AG04449 (cell line): ENCODE measurements around the gene MRLN.
"Not testable (repeated sequence)": the region's sequence is repeated elsewhere in the genome, so short reads cannot be mapped to it uniquely, and the experiment has no call there.

Source experiments
- CTCF ChIA-PET: fragments of 350-600 bp; formaldehyde crosslinking; extraction: SDS; loops from one replicate; lab custom pipeline; 2021; ENCODE audit warnings: antibody characterized with exemption; lab: Yijun Ruan, JAX
- POLR2A ChIA-PET: fragments of 400-600, 350-600 bp; formaldehyde crosslinking; extraction: SDS; loops from one replicate; lab custom pipeline; 2020; ENCODE audit warnings: antibody characterized with exemption, inconsistent platforms; lab: Yijun Ruan, JAX
- DNase-seq: peaks from one replicate; pipeline ENCODE4 v3.0.0-alpha.2; 2010; ENCODE audit warnings: low read depth, low spot score
- H3K4me3 ChIP-seq: 2 replicates; pipeline ENCODE4 v1.5.1; 2011; ENCODE audit warnings: low read depth, mild to moderate bottlenecking, control low read depth, low read length
- TF ChIP-seq, protein P1 (sequence below): IDR thresholded peaks from one replicate; pipeline ENCODE4 v1.5.1; 2011; ENCODE audit warnings: mild to moderate bottlenecking, moderate library complexity, low read length, control low read depth, inconsistent platforms; ENCODE audit not compliant: insufficient read depth; ENCODE audit errors: missing control alignments

Gene MRLN

DNA sequence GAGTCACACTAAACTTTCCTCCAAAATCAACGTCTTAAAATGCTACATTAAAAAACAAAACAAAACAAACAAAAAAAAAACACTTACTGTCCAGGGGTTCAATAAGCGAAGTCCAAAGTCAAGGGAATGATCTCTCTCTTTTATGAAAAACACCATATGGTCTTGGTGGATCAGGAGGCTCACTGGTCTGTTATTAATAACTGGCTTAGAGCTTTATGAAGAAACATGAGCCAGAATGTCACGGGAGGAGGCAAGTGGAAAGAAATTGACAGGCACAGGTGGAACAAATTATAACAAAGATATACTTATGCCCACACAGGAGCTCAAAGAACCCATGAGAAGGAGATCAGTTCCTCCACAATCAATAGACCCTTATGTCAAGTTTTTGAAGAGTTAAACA, at the start of gene MRLN:
MRLN (minus strand) TSS at position 189 of the 400 bp plus-strand sequence.
- H3K4me3 ChIP-seq: no peak within 1 kb of the TSS
- no peak for DNase-seq
- ChIA-PET POLR2A (no interaction called here), CTCF (no interaction called here)
- TF ChIP-seq, protein P1, sequence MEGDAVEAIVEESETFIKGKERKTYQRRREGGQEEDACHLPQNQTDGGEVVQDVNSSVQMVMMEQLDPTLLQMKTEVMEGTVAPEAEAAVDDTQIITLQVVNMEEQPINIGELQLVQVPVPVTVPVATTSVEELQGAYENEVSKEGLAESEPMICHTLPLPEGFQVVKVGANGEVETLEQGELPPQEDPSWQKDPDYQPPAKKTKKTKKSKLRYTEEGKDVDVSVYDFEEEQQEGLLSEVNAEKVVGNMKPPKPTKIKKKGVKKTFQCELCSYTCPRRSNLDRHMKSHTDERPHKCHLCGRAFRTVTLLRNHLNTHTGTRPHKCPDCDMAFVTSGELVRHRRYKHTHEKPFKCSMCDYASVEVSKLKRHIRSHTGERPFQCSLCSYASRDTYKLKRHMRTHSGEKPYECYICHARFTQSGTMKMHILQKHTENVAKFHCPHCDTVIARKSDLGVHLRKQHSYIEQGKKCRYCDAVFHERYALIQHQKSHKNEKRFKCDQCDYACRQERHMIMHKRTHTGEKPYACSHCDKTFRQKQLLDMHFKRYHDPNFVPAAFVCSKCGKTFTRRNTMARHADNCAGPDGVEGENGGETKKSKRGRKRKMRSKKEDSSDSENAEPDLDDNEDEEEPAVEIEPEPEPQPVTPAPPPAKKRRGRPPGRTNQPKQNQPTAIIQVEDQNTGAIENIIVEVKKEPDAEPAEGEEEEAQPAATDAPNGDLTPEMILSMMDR: no peak

DNA sequence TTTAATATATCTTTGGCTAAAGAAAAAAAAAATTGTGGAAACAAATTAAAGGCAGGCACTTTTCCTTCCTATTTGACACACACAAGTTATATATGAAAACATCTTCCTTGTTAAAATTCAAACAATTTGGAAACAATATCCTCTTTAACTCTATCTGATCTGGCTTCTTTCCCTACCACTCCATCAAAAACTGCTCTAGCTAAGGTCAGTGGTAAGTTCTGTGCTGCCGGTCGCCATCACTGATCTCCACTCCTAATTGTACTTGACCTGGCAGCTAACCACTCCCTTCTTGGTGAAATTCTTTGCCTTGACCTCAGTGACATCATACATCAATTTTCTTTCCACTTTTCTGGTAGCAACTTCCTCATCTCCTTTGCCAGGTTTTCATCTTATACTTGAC, 47.9 kb upstream of the MRLN start:
- ChIA-PET CTCF (interaction anchor here (1.1 to 1.5 kb wide), 2 partner anchors 30 to 178 kb away, joined by 3 read pairs; no protein-coding TSS in a partner anchor), POLR2A (no interaction called here)
- no peak for DNase-seq
- TF ChIP-seq, protein P1: no peak
- H3K4me3 ChIP-seq: no peak overlapping the region

DNA sequence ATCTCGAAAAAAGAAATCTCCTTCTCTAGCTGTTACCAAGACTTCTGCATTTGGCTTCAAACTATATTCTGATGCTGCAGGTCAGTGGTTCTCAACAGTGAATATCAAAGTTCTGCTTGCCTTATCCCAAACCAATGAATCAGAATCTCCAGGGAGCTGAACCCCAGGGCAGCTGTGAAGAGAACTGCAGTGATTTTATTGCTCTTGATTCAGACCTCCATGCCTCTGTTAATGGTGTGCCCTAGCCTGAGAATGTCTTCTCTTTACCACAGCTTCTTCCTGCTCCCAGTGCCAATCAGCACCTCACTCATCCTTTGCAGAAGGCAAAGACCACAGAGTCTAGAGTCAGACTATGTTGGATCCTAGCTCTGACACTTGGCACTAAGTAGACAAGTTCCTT, 46.2 kb upstream of the MRLN start:
- TF ChIP-seq, protein P1: no peak
- no peak for DNase-seq
- H3K4me3 ChIP-seq: no peak overlapping the region
- ChIA-PET POLR2A (no interaction called here), CTCF (interaction anchor here (1.8 kb wide), 1 partner anchor 173 kb away, joined by 6 read pairs; no protein-coding TSS in a partner anchor)

DNA sequence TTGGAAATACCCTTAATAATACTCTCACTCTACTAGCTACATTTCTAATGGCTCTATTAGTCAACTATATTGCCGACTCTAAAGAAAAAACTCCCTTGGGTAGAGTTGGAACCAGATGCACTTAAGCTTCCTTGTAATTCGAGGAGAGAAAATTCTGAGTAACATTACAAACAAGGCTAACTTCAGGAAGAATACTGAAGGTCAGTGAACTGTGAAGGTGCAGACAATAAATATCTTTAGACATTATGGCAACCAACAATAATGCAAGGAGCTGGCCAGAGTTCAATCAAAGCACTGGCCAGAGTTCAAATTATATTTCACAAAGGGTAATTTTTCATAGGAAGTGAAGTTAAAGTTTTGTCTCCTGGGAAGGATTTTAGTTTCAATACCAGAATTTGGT, 40.7 kb upstream of the MRLN start:
- TF ChIP-seq, protein P1: no peak
- POLR2A ChIA-PET: no interaction called here
- CTCF ChIA-PET: interaction anchor here (1.6 kb wide), 2 partner anchors 14 to 37 kb away, joined by 4 to 5 read pairs; no protein-coding TSS in a partner anchor

DNA sequence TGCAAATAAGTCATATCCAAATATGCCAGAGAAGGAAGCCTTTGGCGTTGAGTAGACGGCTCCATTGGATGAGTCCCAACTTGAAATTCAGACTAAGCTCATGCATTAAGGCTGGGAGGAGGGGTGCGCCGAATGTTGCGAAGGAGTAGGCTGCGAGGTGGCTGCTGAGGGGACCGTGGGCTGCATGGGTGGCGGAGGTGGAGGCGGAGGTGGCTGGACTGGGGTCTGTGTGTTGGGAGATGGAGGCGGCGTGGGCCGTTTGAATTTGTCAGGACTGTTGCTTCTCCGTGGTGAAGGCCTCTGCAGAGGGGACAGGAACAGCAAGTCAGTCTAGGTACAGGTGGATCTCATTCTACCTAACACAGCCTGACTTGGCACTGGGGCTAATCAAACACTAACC, 39.6 kb upstream of the MRLN start:
- no peak for DNase-seq
- no peak overlapping the region for H3K4me3 ChIP-seq
- ChIA-PET CTCF (interaction anchor here (1.6 kb wide), 1 partner anchor 15 kb away, joined by 5 read pairs; no protein-coding TSS in a partner anchor), POLR2A (no interaction called here)
- TF ChIP-seq, protein P1: no peak

More for the DNA sequence above, 40.7 kb upstream of the MRLN start:
- no peak overlapping the region for H3K4me3 ChIP-seq
- no peak for DNase-seq

DNA sequence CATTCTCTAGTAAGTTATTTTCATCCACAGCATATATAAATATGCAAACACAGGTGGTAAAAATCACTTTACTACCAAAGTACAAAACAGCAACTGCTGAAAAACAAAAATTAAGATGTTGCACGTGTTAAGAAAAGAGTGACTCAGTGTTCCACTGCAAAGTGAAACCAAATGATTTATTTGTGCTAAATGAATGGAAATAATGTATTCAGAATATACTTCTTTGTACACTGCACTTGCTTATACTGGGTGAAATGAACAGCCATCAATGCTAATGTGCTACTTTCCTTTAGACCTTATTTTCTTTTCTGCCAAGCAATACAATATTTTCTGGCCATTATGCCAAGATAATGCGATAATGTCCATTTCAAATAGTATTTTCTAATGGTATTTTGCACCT, 38.3 kb upstream of the MRLN start:
- H3K4me3 ChIP-seq: no peak overlapping the region
- ChIA-PET POLR2A (no interaction called here), CTCF (no interaction called here)
- DNase-seq: no peak
- TF ChIP-seq, protein P1: no peak

DNA sequence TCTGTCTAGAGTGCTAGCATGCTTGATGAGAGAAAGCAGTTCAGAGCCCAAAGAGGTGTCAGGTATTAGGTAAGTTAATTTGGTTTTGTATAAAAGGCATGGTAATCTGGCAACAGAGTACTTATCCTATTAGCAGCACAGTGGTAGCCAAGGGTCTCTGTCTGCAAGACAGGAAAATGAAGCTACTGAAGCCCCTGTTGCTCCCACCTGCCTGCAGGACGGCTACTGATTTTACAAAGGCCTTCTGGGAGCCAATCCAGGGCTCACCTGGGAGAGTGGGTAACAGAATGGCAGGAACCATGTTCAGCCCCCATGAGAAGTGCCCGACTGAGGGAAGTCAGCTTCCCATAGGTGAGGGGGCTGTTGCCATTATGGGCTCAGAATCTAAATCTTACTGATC, 36.8 kb upstream of the MRLN start:
- DNase-seq, CTCF ChIA-PET, H3K4me3 ChIP-seq, POLR2A ChIA-PET: not testable (repeated sequence)

DNA sequence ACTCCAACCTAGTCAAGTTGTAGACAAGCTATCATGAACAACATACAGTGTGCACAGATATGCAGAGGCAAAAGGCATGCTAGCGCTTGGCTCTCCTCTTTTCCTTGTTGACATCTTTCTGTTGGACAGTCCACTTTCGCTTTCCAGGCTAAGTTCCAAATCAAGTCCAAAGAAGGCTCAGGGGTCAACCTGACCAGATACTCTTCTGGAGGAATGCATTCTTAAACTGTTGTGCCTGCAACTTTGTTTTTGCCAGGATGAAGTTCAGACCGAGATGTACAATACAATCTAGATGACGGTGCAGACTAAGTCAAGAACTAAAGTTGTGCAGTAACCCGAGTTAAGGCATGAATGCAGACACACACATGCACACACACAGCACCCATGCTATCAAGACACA, 35.7 kb upstream of the MRLN start:
- H3K4me3 ChIP-seq, POLR2A ChIA-PET, CTCF ChIA-PET, DNase-seq: not testable (repeated sequence)

DNA sequence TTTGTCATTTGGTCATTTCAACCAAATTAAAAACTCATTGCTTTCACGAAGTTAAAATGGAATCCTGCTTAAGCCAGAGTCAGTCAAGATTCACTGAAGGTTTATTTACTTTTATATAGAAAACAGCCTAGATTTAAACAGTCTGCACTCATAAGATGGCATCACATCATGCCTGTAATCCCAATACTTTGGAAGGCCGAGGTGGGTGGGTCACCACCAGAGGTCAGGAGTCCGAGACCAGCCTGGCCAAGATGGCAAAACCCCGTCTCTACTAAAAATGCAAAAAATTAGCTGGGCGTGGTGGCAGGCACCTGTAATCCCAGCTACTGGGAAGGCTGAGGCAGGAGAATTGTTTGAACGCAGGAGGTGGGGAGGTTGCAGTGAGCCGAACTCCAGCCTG, 33.8 kb upstream of the MRLN start:
- CTCF ChIA-PET, DNase-seq, H3K4me3 ChIP-seq, POLR2A ChIA-PET: not testable (repeated sequence)

DNA sequence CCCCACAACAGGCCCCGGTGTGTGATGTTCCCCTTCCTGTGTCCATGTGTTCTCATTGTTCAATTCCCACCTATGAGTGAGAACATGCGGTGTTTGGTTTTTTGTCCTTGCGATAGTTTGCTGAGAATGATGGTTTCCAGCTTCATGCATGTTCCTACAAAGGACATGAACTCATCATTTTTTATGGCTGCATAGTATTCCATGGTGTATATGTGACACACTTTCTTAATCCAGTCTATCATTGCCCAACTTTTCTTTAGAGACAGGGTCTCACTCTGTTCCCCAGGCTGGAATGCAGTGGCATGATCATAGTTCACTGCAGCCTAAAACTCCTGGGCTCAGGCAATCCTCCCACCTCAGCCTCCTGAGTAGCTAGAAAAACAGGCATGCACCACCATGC, 32.2 kb upstream of the MRLN start:
- CTCF ChIA-PET: interaction anchor here (1.0 kb wide), 1 partner anchor 53 kb away, joined by 3 read pairs; no protein-coding TSS in a partner anchor
- H3K4me3 ChIP-seq, POLR2A ChIA-PET: not testable (repeated sequence)

More for the DNA sequence above, 32.2 kb upstream of the MRLN start:
- DNase-seq: not testable (repeated sequence)
